Lower leg skin (tissue), 3 donors: ENCODE results near the gene SUPT4H1.

Experiments used
- POLR2A ChIP-seq, 2 donors: fragments of 450-650 bp; IDR thresholded peaks; one replicate each; pipeline ENCODE4 v1.6.1; 2016 to 2017; ENCODE audit warnings: antibody characterized with exemption in 2 of 2, mild to moderate bottlenecking in 1 of 2, moderate library complexity in 1 of 2
- TF ChIP-seq, protein P1 (sequence below), 3 donors: fragments of 450-650 bp; IDR thresholded peaks; one replicate each; pipeline ENCODE4 v1.5.1; 2016; ENCODE audit warnings: antibody characterized with exemption in 3 of 3, mild to moderate bottlenecking in 3 of 3, moderate library complexity in 2 of 3

DNA sequence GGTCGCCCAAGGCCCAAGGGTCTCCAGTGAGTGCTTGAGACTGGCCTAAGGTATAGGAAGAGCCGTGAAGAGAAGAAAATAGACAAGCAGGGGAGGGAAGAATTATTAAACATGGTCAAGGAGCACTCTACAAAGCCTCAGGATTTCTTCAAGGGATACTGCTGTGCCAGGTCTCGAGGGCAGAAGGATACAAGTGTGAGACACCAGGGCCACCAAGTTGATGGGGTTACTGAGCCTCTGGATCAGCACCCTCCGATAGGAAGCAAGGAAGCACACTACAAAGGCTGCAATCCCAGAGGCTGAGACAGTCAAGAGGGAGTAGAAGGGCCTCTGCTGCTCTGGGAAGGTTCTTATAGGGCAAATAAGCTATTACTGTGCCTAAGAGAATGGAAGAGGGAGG lies 6.5 kb downstream of the SUPT4H1 start:
- TF ChIP-seq POLR2A (IDR thresholded peaks at IDR 0.05), result no peak
- TF ChIP-seq, protein P1, sequence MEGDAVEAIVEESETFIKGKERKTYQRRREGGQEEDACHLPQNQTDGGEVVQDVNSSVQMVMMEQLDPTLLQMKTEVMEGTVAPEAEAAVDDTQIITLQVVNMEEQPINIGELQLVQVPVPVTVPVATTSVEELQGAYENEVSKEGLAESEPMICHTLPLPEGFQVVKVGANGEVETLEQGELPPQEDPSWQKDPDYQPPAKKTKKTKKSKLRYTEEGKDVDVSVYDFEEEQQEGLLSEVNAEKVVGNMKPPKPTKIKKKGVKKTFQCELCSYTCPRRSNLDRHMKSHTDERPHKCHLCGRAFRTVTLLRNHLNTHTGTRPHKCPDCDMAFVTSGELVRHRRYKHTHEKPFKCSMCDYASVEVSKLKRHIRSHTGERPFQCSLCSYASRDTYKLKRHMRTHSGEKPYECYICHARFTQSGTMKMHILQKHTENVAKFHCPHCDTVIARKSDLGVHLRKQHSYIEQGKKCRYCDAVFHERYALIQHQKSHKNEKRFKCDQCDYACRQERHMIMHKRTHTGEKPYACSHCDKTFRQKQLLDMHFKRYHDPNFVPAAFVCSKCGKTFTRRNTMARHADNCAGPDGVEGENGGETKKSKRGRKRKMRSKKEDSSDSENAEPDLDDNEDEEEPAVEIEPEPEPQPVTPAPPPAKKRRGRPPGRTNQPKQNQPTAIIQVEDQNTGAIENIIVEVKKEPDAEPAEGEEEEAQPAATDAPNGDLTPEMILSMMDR (IDR thresholded peaks at IDR 0.05), result no peak
